Gastrocnemius medialis (tissue), 4 donors: ENCODE results near the gene OSMR. TPM values are rescaled to one million over a fixed set of nuclear protein-coding genes. Genes with fewer than 3 reads are reported as not detected.

Experiments used
- ATAC-seq, 2 donors: fragments of 150-250 bp; one replicate each; pipeline ENCODE4 v1.9.1; 2016
- DNase-seq, 2 donors: peaks; one replicate each; pipeline ENCODE4 v3.0.0-alpha.2; 2019
- H3K27ac ChIP-seq, 4 donors: fragments of 200-600 bp; sonication (generic); 1 replicate in 1 of 4; 2 replicates in 3 of 4; pipeline ENCODE4 v1.5.1; 2016 to 2018; ENCODE audit warnings: mild to moderate bottlenecking in 2 of 4, moderate library complexity in 1 of 4
- H3K27me3 ChIP-seq, 3 donors: fragments of 200-600 bp; sonication (generic) in 2 of 3; 1 replicate in 1 of 3; 2 replicates in 2 of 3; pipeline versions ENCODE4 v1.5.1 to v1.6.0; 2016 to 2019; ENCODE audit warnings: mild to moderate bottlenecking in 1 of 3, moderate library complexity in 1 of 3
- H3K36me3 ChIP-seq, 2 donors: fragments of 200-600 bp; sonication (generic) in 1 of 2; one replicate each; pipeline ENCODE4 v1.5.1; 2017 to 2018
- H3K4me1 ChIP-seq, 2 donors: fragments of 200-600 bp; sonication (generic) in 1 of 2; one replicate each; pipeline ENCODE4 v1.5.1; 2016 to 2017; ENCODE audit warnings: mild to moderate bottlenecking in 2 of 2
- H3K4me3 ChIP-seq, 4 donors: fragments of 200-600 bp; sonication (generic) in 3 of 4; 1 replicate in 1 of 4; 2 replicates in 3 of 4; pipeline ENCODE4 v1.5.1; 2016 to 2019; ENCODE audit warnings: mild to moderate bottlenecking in 2 of 4
- H3K9me3 ChIP-seq, 3 donors: fragments of 200-600 bp; sonication (generic) in 2 of 3; 1 replicate in 1 of 3; 2 replicates in 2 of 3; pipeline ENCODE4 v1.5.1; 2016 to 2019
- CTCF ChIP-seq, 5 experiments: fragments of 450-650 bp in 3 of 5; fragments of 200-600 bp in 2 of 5; sonication (generic) in 2 of 5; IDR thresholded peaks in 4 of 5; conservative IDR thresholded peaks in 1 of 5; 1 replicate in 4 of 5; 2 replicates in 1 of 5; pipeline ENCODE4 v1.5.1; 2016 to 2019; ENCODE audit warnings: antibody characterized with exemption in 5 of 5, mild to moderate bottlenecking in 3 of 5, moderate library complexity in 3 of 5
- POLR2A ChIP-seq, 2 donors: fragments of 450-650 bp; IDR thresholded peaks; one replicate each; pipeline ENCODE4 v1.6.1; 2017; ENCODE audit warnings: antibody characterized with exemption in 2 of 2, mild to moderate bottlenecking in 2 of 2, moderate library complexity in 2 of 2
- in situ Hi-C, 4 donors: fragments of 200-750 bp; cut with MboI; loops; one replicate each; pipeline versions ENCODE4 v1.15.0 to v1.8.0; 2017; ENCODE audit warnings: low sequenced_read_pairs in 4 of 4
- intact Hi-C: fragments of 100-400 bp; cut with DNase I; formaldehyde crosslinking; loops from one replicate; pipeline ENCODE4 v1.15.1; 2023; ENCODE audit warnings: low total_unique reads
- total RNA-seq, 4 donors: library from RNA; depleted of rRNA; stranded (reverse); fragments of >200 nt; gene quantifications; one replicate each; pipeline versions ENCODE4 v1.1.0 to v1.2.3, GENCODE V29; 2016

OSMR gene
- total RNA-seq, 4 donors from 2014 or later: 4.9 to 12.4 (median 6.5) TPM

DNA sequence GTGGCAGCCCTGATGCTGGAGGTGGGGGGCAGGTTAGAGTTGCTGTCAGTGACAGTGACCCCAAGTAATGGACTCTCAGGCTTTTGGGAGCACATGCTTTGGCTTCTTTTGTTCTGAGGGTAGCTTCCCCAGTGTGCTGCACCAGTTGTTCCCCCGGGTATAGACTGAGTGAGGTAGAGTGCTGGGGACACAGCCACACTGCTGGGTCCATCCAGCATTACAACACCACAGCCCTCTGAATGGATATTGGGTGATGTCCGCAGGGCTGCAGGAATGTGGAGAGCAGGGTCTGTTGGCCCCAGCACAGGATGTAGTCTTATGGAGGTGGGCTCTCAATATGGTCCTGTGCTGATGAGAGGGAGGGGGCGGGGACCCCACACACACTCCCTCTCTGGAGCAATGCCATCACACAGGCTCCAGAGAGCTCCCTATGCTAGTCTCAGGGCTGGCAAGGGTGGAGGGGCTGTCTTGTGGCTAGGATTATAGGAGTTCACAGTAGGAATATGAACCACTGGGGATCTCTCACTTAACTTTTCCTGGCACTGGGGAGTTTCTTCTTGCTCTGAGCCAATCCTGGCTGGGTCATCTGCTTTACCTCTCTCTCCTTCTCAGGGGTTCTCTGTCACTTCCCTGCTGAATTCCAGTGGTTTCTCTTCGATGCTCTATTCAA, 20.7 kb downstream of the OSMR start:
- H3K36me3 ChIP-seq: no peaks in the 10 kb centered on the region
- intact Hi-C loops: no loop called here

DNA sequence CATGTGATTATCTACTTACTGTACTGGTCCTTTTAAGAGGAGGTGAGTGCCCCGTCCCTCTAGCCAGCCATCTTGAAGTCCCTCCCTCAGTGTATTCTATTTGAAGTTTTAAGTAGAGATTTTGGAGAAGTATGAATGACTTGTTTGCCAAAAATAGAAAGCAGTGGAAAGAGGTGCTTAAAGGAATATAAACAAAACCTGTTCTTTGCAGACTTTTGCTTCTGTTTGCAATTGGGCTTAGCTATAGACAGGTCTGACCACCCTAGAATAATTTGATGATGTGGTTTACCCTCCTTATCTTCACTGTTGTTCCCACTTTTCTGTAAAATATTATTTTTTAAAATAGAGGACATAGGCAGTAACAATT, 21.2 kb downstream of the OSMR start:
- Histone ChIP-seq H3K27ac (no peak overlapping the region), H3K9me3 (no peaks in the 10 kb centered on the region), H3K4me3 (no peak overlapping the region), H3K4me1 (no peaks in the 10 kb centered on the region), H3K36me3 (no peaks in the 10 kb centered on the region), H3K27me3 (no peaks in the 10 kb centered on the region)
- TF ChIP-seq POLR2A (IDR thresholded peaks at IDR 0.05) (no peak), CTCF (IDR thresholded peaks at IDR 0.05 in 4 of 5, conservative IDR thresholded peaks at IDR 0.05 in 1 of 5) (no peak)
- in situ Hi-C loops: no loop called here
- DNase-seq: no peak
- intact Hi-C loops: no loop called here
- no peak for ATAC-seq

More for the DNA sequence above, 20.7 kb downstream of the OSMR start:
- in situ Hi-C loops: no loop called here
- no peaks in the 10 kb centered on the region for H3K27me3 ChIP-seq
- no peaks in the 10 kb centered on the region for H3K4me1 ChIP-seq
- H3K9me3 ChIP-seq: no peaks in the 10 kb centered on the region
- H3K27ac ChIP-seq: no peak overlapping the region
- H3K4me3 ChIP-seq: no peak overlapping the region
- ATAC-seq (no peak), DNase-seq (no peak)
- TF ChIP-seq POLR2A (IDR thresholded peaks at IDR 0.05) (no peak), CTCF (IDR thresholded peaks at IDR 0.05 in 4 of 5, conservative IDR thresholded peaks at IDR 0.05 in 1 of 5) (no peak)

DNA sequence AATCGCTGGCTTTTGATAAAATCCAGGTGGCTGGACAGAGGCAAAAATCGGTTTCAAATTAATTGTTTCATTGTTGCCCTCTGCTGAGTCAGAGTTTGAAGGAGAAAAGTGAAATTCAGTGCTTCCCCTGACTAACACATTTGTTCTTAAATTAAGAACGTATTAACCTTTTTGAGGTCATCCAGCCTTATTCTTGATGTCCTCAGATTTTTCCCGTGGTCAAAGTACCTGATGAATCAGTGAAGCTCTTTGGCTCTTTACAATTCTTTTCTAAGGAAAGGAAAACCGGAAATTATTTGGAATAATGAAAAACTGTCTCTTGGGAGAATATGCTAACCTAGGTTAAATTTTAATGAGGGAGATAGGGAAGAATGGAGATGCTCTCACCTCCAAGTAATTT, 21.6 kb downstream of the OSMR start:
- H3K9me3 ChIP-seq: no peaks in the 10 kb centered on the region
- intact Hi-C loops (no loop called here), in situ Hi-C loops (no loop called here)
- no peaks in the 10 kb centered on the region for H3K27me3 ChIP-seq
- H3K4me1 ChIP-seq: no peaks in the 10 kb centered on the region
- H3K36me3 ChIP-seq: no peaks in the 10 kb centered on the region
- ATAC-seq (no peak), DNase-seq (no peak)
- H3K4me3 ChIP-seq: no peak overlapping the region
- TF ChIP-seq POLR2A (IDR thresholded peaks at IDR 0.05) (no peak), CTCF (IDR thresholded peaks at IDR 0.05 in 4 of 5, conservative IDR thresholded peaks at IDR 0.05 in 1 of 5) (no peak)
- no peak overlapping the region for H3K27ac ChIP-seq

GRCh38 chr5:38870595-38870994, 24.8 kb downstream of the OSMR start:
- ATAC-seq: no peak
- Histone ChIP-seq H3K36me3 (no peaks in the 10 kb centered on the region), H3K27me3 (no peaks in the 10 kb centered on the region), H3K4me3 (no peak overlapping the region), H3K4me1 (no peaks in the 10 kb centered on the region), H3K27ac (no peak overlapping the region), H3K9me3 (no peaks in the 10 kb centered on the region)
- intact Hi-C loops (no loop called here), in situ Hi-C loops (no loop called here)
- DNase-seq: no peak
- TF ChIP-seq POLR2A (IDR thresholded peaks at IDR 0.05): no peak
- no peak for TF ChIP-seq CTCF (IDR thresholded peaks at IDR 0.05 in 4 of 5, conservative IDR thresholded peaks at IDR 0.05 in 1 of 5)

- no peak for ATAC-seq
- Histone ChIP-seq H3K36me3 (no peaks in the 10 kb centered on the region), H3K4me1 (no peaks in the 10 kb centered on the region), H3K27me3 (no peaks in the 10 kb centered on the region), H3K27ac (no peak overlapping the region), H3K4me3 (no peak overlapping the region), H3K9me3 (no peaks in the 10 kb centered on the region)
- intact Hi-C loops (no loop called here), in situ Hi-C loops (no loop called here)
- TF ChIP-seq CTCF (IDR thresholded peaks at IDR 0.05 in 4 of 5, conservative IDR thresholded peaks at IDR 0.05 in 1 of 5) (no peak), POLR2A (IDR thresholded peaks at IDR 0.05) (no peak)
- no peak for DNase-seq
These were observed 25.3 kb downstream of the OSMR start for GRCh38 chr5:38871058-38871605.
